ENCODE measurements around the gene SAMD13.

The SAMD13 gene, protein sequence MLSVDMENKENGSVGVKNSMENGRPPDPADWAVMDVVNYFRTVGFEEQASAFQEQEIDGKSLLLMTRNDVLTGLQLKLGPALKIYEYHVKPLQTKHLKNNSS

DNA sequence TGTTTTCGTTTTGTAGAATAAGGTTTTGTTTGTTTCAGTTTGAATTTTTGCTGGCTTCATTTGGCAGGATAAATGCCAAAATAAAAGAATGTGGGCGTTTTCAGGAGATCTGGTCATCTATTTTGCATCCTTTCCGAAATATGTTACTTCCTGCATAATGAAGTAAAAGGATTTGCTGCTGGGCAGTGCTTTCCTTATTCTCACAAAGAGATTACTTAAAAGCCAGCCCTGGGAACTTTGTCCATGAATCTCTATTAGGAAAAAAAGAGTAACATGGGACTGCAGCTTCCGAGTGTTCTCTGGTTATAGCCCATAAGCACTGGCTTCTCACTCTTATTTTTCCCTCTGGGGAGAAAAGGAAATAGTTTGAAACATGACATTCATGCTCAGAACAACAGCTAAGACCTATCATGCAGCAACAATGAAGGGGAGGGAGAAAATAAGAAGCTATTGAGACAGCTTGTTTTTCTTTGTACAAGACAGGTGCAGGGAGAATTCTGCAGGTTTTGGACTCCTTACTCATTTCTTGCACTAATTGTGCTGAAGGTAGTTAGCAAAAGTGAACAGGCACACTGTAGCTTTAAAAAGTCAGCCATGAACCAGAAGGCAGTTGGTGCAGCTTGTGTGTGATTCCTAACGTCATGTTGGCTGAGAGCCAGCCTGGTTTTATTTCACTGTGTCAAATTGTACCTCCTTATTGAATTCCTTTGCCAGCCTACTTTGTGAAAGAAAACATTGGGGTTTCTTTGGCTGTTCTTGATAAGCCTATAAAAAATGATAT lies at the start of gene SAMD13:
TSS of gene SAMD13 (plus strand) at position 705 of the 781 bp plus-strand sequence. CDS start 1,527 bp downstream, outside the sequence.
- H3K36me3 Mint-ChIP-seq (ENCODE audit: low read depth), result no peaks in the 10 kb centered on the region
- H3K4me3 Mint-ChIP-seq, result peak within 1 kb of the TSS; percentile 73
- H3K4me1 Mint-ChIP-seq (ENCODE audit: low read depth), result peaks cover 50% of the 10 kb centered on the region
- DNase-seq (ENCODE audit: low spot score), result peak; percentile 17
- peaks cover 4% of the 10 kb centered on the region for H3K27me3 Mint-ChIP-seq (ENCODE audit: low read depth)
- peaks cover 3% of the 10 kb centered on the region for H3K9me3 Mint-ChIP-seq
- H3K27ac Mint-ChIP-seq, result no peak within 1 kb of the TSS

DNA sequence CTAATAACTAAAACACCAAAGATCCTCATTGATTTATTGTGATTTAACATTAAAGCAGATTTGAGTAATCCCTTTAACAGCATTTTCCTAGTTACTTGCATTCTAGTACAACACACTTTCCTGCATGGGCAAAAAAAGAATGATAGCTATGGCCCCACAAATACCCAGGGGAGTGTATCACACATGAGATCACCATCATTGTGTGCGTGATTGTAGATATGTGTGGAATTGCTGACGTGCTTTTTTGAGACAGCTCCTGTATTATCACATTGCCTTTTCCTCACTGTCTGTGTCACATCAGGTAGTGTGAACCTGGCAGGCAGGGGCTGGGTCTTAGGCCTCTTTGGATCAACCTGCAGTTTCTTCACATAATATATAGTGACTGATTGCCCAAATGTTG lies 48.5 kb upstream of the SAMD13 start:
- no peak for DNase-seq (ENCODE audit: low spot score)
- no peaks in the 10 kb centered on the region for H3K4me1 Mint-ChIP-seq (ENCODE audit: low read depth)

DNA sequence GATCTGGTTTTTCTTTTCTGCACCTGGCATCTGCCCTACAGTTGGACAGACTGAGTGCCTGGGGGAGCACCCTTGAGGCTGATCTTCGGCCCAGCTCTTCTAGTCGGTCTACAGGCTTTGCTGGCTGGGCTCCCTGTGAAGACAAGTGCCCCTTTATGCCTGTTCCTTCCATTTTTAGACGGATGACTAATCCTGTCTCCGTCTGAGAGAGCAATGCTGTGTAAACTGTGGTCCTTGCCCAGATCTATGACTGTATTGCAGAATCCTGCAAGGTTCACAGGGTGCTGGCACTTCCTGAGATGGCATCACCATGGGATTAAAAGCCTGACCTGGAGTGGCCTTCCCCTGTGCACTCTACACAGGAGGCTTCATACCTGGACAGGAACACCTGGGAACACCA lies 47.6 kb upstream of the SAMD13 start:
- Mint-ChIP-seq H3K4me1 (ENCODE audit: low read depth) (no peaks in the 10 kb centered on the region), H3K27me3 (ENCODE audit: low read depth) (peaks cover 5% of the 10 kb centered on the region), H3K4me3 (no peak overlapping the region), H3K27ac (no peak overlapping the region), H3K9me3 (peaks cover 8% of the 10 kb centered on the region), H3K36me3 (ENCODE audit: low read depth) (no peaks in the 10 kb centered on the region)
- no peak for DNase-seq (ENCODE audit: low spot score)

More for the DNA sequence above, 48.5 kb upstream of the SAMD13 start:
- peaks cover 5% of the 10 kb centered on the region for H3K27me3 Mint-ChIP-seq (ENCODE audit: low read depth)
- no peak overlapping the region for H3K4me3 Mint-ChIP-seq
- peaks cover 8% of the 10 kb centered on the region for H3K9me3 Mint-ChIP-seq
- no peak overlapping the region for H3K27ac Mint-ChIP-seq
- no peaks in the 10 kb centered on the region for H3K36me3 Mint-ChIP-seq (ENCODE audit: low read depth)

DNA sequence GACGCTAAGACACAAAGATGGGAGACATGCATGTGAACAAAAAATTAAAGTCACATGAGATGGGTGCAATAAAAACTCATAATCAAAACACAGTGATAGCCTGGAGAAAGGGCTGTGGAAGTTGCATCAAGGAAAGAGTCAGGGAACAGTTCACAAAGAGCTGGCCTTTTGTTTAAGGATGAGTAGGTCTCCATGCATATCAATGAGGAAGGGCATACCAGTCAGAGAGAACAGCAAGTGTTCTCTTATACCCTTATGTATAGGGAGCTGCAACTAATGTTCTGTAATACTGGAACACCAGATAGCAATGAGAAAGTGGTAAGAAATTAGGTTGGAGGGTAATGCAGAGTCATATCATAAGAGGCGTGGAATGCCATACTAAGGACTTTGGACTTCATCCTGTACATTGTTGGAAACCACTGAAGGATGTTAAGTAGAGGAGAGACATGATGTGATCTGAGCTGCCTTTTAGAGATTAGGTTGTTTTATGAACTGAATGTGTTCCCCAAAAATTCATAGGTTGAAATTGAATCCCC lies 46.7 kb upstream of the SAMD13 start:
- Mint-ChIP-seq H3K9me3 (peaks cover 8% of the 10 kb centered on the region), H3K4me1 (ENCODE audit: low read depth) (no peaks in the 10 kb centered on the region), H3K36me3 (ENCODE audit: low read depth) (no peaks in the 10 kb centered on the region), H3K4me3 (no peak overlapping the region), H3K27ac (no peak overlapping the region), H3K27me3 (ENCODE audit: low read depth) (peaks cover 2% of the 10 kb centered on the region)
- no peak for DNase-seq (ENCODE audit: low spot score)

DNA sequence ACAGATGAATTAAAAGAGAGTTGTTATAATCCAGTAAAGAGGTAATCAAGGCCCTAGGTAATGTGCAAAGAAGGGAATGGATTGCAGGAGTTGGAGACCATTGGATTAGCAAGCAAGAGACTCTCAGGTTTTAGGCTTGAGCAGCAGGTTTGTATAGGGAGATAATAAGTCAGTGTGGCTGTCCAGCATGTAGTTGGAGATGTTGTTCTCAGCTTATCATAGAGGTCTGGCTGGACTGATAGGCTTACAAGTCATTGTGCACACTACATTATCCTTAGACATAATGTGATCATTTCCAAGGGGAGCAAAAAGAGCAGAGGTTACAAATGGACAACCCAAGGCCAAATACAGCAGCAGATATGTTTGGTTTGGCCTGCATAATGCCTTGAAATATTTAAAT lies 45.9 kb upstream of the SAMD13 start:
- H3K27ac Mint-ChIP-seq, result no peak overlapping the region

DNA sequence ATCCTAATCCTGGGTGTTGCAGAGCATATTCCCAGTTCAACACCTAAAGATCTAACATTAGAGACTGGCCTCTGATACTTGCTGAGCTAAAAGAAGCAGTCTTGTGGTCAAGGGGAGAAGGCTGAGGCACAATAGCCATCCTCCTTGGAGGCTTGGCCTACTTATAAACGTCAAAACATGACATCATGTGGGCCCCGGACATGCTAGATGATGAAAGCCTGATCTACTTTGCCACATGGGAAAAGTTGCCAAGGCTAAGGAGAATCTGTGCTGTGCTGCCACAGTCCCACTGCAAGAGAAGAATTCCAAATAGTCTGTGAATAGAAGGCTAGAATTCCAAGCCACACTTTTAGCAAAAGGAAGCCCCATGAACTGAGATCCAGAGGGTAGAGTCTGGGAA lies 43.9 kb upstream of the SAMD13 start:
- Mint-ChIP-seq H3K27ac (no peak overlapping the region), H3K36me3 (ENCODE audit: low read depth) (no peaks in the 10 kb centered on the region), H3K4me1 (ENCODE audit: low read depth) (no peaks in the 10 kb centered on the region), H3K4me3 (no peak overlapping the region), H3K9me3 (no peaks in the 10 kb centered on the region), H3K27me3 (ENCODE audit: low read depth) (no peaks in the 10 kb centered on the region)
- no peak for DNase-seq (ENCODE audit: low spot score)

More for the DNA sequence above, 45.9 kb upstream of the SAMD13 start:
- Mint-ChIP-seq H3K36me3 (ENCODE audit: low read depth) (no peaks in the 10 kb centered on the region), H3K4me1 (ENCODE audit: low read depth) (no peaks in the 10 kb centered on the region), H3K4me3 (no peak overlapping the region), H3K9me3 (peaks cover 5% of the 10 kb centered on the region), H3K27me3 (ENCODE audit: low read depth) (no peaks in the 10 kb centered on the region)
- DNase-seq (ENCODE audit: low spot score), result no peak

DNA sequence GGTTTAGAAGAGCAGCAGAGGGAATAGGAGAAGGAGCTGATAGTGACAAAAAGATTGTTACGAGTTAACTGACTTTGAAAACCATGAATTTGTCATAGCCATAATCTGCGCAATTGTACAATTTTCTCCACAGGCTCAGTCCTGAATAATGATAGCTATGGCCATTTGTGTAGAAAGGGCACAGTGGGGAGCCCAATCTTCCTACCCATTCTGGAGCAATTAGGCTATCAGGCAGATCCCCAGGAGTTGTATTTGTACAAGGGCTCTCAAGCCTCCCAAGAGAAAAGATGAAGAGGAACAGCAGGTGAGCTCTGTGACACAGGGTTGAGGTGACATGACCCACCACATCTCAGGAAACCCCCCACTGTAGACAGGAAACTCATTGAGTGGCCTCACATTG lies 42.1 kb upstream of the SAMD13 start:
- DNase-seq (ENCODE audit: low spot score), result no peak
- Mint-ChIP-seq H3K9me3 (no peaks in the 10 kb centered on the region), H3K4me3 (no peak overlapping the region), H3K27ac (no peak overlapping the region), H3K27me3 (ENCODE audit: low read depth) (no peaks in the 10 kb centered on the region), H3K36me3 (ENCODE audit: low read depth) (no peaks in the 10 kb centered on the region), H3K4me1 (ENCODE audit: low read depth) (no peaks in the 10 kb centered on the region)

DNA sequence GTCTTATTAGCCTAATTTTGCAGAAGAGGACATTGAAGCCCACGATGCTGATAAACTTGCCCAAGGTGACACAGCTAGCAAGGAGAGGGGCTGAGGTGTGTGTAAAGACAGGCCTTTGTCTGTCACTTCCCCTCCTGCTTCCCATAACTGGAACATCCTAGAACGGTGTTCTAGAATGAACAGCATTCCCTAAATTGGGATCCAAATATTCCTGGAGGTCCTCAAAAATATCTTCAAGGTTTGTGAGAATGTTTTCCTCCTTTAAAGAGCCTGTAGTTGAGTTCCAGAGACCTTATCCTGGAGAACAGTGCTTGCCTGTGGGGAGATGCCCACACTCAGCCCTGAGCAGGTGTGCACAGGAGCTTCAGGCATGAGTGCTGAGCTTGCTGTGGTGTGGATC lies 41.5 kb upstream of the SAMD13 start:
- Mint-ChIP-seq H3K4me3 (no peak overlapping the region), H3K36me3 (ENCODE audit: low read depth) (no peaks in the 10 kb centered on the region), H3K27ac (no peak overlapping the region), H3K4me1 (ENCODE audit: low read depth) (no peaks in the 10 kb centered on the region), H3K9me3 (no peaks in the 10 kb centered on the region), H3K27me3 (ENCODE audit: low read depth) (no peaks in the 10 kb centered on the region)
- DNase-seq (ENCODE audit: low spot score), result no peak

DNA sequence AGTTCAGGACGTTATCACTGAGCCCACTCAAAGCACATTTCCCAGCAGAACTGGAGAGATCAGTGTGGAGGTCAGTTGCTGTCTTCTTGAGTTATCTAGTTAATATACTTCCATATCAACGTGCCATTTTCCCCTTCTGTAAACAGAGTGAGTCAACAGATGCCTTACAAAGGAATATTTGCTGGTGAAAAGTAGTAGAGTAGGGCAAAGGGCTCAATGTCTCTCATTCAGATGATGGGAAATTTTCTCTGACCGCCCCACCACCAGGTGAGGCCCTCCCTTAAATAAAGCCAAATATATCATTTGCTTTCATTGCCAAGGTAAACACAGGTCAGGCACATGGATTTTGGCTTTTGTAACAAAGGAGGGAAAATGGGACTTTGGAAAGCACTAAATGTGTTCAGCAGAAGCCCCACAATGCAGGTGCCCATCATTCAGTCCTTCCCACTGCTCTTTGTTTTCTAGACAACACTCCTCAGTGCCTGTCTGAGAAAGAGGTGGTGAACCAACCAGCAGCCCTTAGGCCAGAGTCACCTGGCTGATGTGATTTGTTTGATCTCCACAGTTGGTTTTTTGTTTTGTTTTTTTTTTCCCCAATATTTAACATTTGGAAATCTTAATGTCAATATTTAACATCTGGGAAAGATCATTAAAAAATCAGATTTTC lies 40.5 kb upstream of the SAMD13 start:
- Mint-ChIP-seq H3K27me3 (ENCODE audit: low read depth) (no peaks in the 10 kb centered on the region), H3K9me3 (no peaks in the 10 kb centered on the region), H3K36me3 (ENCODE audit: low read depth) (no peaks in the 10 kb centered on the region), H3K4me1 (ENCODE audit: low read depth) (no peaks in the 10 kb centered on the region), H3K4me3 (no peak overlapping the region), H3K27ac (no peak overlapping the region)
- no peak for DNase-seq (ENCODE audit: low spot score)

DNA sequence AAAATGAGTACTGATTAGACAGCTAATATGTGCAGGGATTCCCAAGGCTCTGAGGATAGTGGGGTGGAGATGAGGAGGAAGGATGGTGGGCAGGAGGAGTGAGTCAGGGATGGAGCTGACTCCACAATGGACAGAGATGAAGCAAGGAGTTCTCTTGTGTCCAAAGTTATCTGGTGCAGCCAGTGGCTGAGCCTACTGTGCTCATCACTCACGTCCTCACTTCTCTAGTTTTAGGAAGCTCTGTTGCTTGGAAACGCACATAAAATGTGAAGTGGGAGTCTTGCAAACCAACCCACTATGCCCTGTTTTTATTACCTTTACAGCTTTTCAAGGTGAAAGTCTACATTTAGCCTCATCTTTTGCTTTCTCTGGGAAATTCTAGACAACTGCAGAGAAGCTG lies 36.5 kb upstream of the SAMD13 start:
- no peaks in the 10 kb centered on the region for H3K36me3 Mint-ChIP-seq (ENCODE audit: low read depth)
- H3K9me3 Mint-ChIP-seq, result no peaks in the 10 kb centered on the region
- no peaks in the 10 kb centered on the region for H3K27me3 Mint-ChIP-seq (ENCODE audit: low read depth)
- no peaks in the 10 kb centered on the region for H3K4me1 Mint-ChIP-seq (ENCODE audit: low read depth)
- DNase-seq (ENCODE audit: low spot score), result no peak
- H3K4me3 Mint-ChIP-seq, result no peak overlapping the region
- H3K27ac Mint-ChIP-seq, result no peak overlapping the region

DNA sequence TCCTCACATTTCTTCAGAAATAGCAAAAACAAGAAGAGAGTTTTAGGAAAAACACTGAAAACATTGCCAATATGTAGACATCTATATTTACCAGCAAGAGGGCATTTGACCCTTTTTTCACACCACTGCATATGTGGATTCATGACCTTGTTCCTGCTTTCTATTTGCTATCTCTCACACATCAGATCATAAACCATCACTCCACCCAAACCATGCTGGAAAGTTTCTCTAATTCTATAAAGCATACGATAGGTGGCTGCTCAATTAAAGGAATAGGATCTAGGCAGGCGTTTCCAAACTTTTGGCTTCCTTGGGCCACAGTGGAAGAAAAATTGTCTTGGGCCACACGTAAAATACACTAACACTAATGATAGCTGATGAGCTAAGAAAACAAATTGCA lies 35.6 kb upstream of the SAMD13 start:
- H3K9me3 Mint-ChIP-seq, result no peaks in the 10 kb centered on the region
- DNase-seq (ENCODE audit: low spot score), result no peak
- H3K4me3 Mint-ChIP-seq, result no peak overlapping the region
- H3K27ac Mint-ChIP-seq, result no peak overlapping the region
- no peaks in the 10 kb centered on the region for H3K27me3 Mint-ChIP-seq (ENCODE audit: low read depth)
- no peaks in the 10 kb centered on the region for H3K4me1 Mint-ChIP-seq (ENCODE audit: low read depth)
- no peaks in the 10 kb centered on the region for H3K36me3 Mint-ChIP-seq (ENCODE audit: low read depth)

DNA sequence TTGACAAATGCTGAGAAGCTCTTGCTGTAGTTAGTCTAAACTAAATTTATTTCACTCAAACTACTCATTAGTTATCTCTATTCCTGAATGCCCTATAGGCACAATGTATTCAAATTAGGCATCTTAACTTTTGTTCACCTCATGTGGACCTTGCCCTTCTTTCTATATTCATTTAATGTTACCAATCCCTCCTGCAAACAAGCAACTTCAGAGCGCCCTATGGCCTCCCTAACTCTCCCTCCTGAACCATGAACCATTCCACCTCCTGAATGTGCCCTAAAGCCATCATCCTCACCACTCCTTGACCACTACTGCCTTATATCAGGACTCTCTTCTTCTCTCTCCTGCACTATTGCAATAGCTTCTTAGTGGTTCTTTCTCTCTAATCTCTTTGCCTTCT lies 34.8 kb upstream of the SAMD13 start:
- H3K27ac Mint-ChIP-seq, result no peak overlapping the region
- no peak overlapping the region for H3K4me3 Mint-ChIP-seq
- DNase-seq (ENCODE audit: low spot score), result no peak
- no peaks in the 10 kb centered on the region for H3K27me3 Mint-ChIP-seq (ENCODE audit: low read depth)
- no peaks in the 10 kb centered on the region for H3K9me3 Mint-ChIP-seq
- H3K4me1 Mint-ChIP-seq (ENCODE audit: low read depth), result peaks cover 7% of the 10 kb centered on the region
- no peaks in the 10 kb centered on the region for H3K36me3 Mint-ChIP-seq (ENCODE audit: low read depth)

DNA sequence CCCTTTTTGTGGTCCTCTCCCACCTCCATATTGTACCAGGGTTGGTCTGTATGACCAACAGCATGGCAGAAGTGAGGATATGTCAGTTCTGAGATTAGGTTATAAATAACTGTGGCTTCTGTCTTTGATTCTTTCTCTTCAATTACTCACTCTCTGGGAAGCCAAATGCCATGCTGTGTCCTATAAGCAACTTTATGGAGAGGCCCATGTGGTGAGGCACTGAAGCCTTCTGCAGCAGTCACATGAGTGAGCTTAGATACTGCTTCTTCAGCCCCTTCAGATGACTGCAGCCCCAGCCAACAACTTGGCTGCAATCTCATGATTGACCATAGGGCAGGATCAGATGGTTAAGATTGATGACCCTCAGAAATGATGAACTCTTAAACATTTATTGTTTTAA lies 34.0 kb upstream of the SAMD13 start:
- no peak overlapping the region for H3K4me3 Mint-ChIP-seq

DNA sequence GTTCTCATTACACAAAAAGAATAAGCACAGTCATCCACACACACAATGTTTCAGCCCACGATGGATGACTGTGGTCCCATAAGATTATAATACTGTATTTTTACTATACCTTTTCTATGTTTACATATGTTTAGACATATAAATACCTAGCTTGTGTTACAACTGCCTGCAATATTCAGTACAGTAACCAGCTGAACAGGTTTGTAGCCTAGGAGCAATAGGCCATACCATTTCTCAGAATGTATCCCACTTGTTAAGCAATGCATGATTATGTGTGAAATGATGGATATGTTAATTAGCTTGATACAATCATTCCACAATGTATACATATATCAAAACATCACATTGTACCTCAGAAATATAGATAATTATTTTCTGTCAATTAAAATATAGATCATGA lies 33.2 kb upstream of the SAMD13 start:
- no peak overlapping the region for H3K4me3 Mint-ChIP-seq
- no peak overlapping the region for H3K27ac Mint-ChIP-seq
- H3K9me3 Mint-ChIP-seq, result no peaks in the 10 kb centered on the region
- peaks cover 7% of the 10 kb centered on the region for H3K4me1 Mint-ChIP-seq (ENCODE audit: low read depth)
- DNase-seq (ENCODE audit: low spot score), result no peak
- H3K36me3 Mint-ChIP-seq (ENCODE audit: low read depth), result no peaks in the 10 kb centered on the region
- no peaks in the 10 kb centered on the region for H3K27me3 Mint-ChIP-seq (ENCODE audit: low read depth)

More for the DNA sequence above, 34.0 kb upstream of the SAMD13 start:
- Mint-ChIP-seq H3K27me3 (ENCODE audit: low read depth) (no peaks in the 10 kb centered on the region), H3K36me3 (ENCODE audit: low read depth) (no peaks in the 10 kb centered on the region), H3K27ac (no peak overlapping the region), H3K9me3 (no peaks in the 10 kb centered on the region), H3K4me1 (ENCODE audit: low read depth) (peaks cover 7% of the 10 kb centered on the region)
- DNase-seq (ENCODE audit: low spot score), result no peak

Measured in T-helper 2 cell treated with Interferon-gamma antibody and Interleukin-4, amounts not matched to agents 5 μg/mL and 100 μg/mL, for 36 hours (primary cell).